HEK293 (cell line): ENCODE results near the gene TBC1D12.

Source experiments
- CTCF ChIA-PET: fragments of 350-600 bp; formaldehyde crosslinking; extraction: SDS; loops from one replicate; lab custom pipeline; 2021; ENCODE audit warnings: antibody characterized with exemption; lab: Yijun Ruan, JAX
- POLR2A ChIA-PET: fragments of 300-600 bp; formaldehyde crosslinking; extraction: SDS; loops from one replicate; lab custom pipeline; 2020; ENCODE audit warnings: antibody characterized with exemption, inconsistent platforms; lab: Yijun Ruan, JAX
- H3K27ac ChIP-seq: fragments of 200-500 bp; sonication (Bioruptor generic); 2 replicates; pipeline ENCODE4 v1.5.1; 2014; ENCODE audit warnings: low read depth, low read length, control low read depth, inconsistent platforms; ENCODE audit errors: extremely low read depth
- H3K36me3 ChIP-seq, 2 experiments: fragments of 200-500 bp in 1 of 2; sonication (Bioruptor generic) in 1 of 2; 1 replicate in 1 of 2; 2 replicates in 1 of 2; pipeline ENCODE4 v1.5.1; 2014 to 2017; ENCODE audit warnings: inconsistent platforms in 2 of 2, low read length in 2 of 2; ENCODE audit not compliant: control insufficient read depth in 2 of 2, insufficient read depth in 1 of 2
- H3K4me1 ChIP-seq: fragments of 200-500 bp; sonication (Bioruptor generic); 2 replicates; pipeline ENCODE4 v1.5.1; 2014; ENCODE audit warnings: mild to moderate bottlenecking, low read length, inconsistent platforms; ENCODE audit not compliant: control insufficient read depth, insufficient read depth
- H3K4me3 ChIP-seq: 2 replicates; pipeline ENCODE4 v1.5.1; 2011; ENCODE audit warnings: low read depth, mild to moderate bottlenecking, control low read depth, low read length, moderate library complexity
- H3K9me3 ChIP-seq: fragments of 200-500 bp; sonication (Bioruptor generic); 2 replicates; pipeline ENCODE4 v1.5.1; 2014; ENCODE audit warnings: low read depth, low read length, inconsistent platforms; ENCODE audit not compliant: control insufficient read depth, insufficient read depth
- BCL11B ChIP-seq: fragments of 450-650 bp; formaldehyde crosslinking; IDR thresholded peaks from 2 replicates; pipeline ENCODE4 v1.5.1; 2016; ENCODE audit warnings: low read depth, missing biosample characterization, missing genetic modification characterization
- HOXA7 ChIP-seq: sonication (generic); formaldehyde crosslinking; IDR thresholded peaks from 2 replicates; pipeline ENCODE4 v1.8.1; 2022; ENCODE audit warnings: missing genetic modification reagents, borderline replicate concordance
- KLF7 ChIP-seq: fragments of 450-650 bp; formaldehyde crosslinking; IDR thresholded peaks from 2 replicates; pipeline ENCODE4 v1.5.1; 2016; ENCODE audit warnings: missing biosample characterization, missing genetic modification characterization, borderline replicate concordance
- SP3 ChIP-seq: fragments of 450-650 bp; formaldehyde crosslinking; IDR thresholded peaks from 2 replicates; pipeline ENCODE4 v1.5.1; 2016; ENCODE audit warnings: missing biosample characterization, missing genetic modification characterization
- ZBTB20 ChIP-seq: fragments of 450-650 bp; formaldehyde crosslinking; IDR thresholded peaks from 2 replicates; pipeline ENCODE4 v1.5.1; 2016; ENCODE audit warnings: missing biosample characterization, missing genetic modification characterization
- ZNF138 ChIP-seq: fragments of 450-650 bp; formaldehyde crosslinking; IDR thresholded peaks from 2 replicates; pipeline ENCODE4 v1.5.1; 2016; ENCODE audit warnings: missing biosample characterization, missing genetic modification characterization, borderline replicate concordance
- ZNF140 ChIP-seq: fragments of 450-650 bp; formaldehyde crosslinking; IDR thresholded peaks from 2 replicates; pipeline ENCODE4 v1.5.1; 2016; ENCODE audit warnings: missing biosample characterization, missing genetic modification characterization
- ZNF2 ChIP-seq: fragments of 450-650 bp; formaldehyde crosslinking; IDR thresholded peaks from 2 replicates; pipeline ENCODE4 v1.5.1; 2016; ENCODE audit warnings: missing biosample characterization, missing genetic modification characterization
- ZNF341 ChIP-seq: fragments of 450-650 bp; formaldehyde crosslinking; IDR thresholded peaks from 2 replicates; pipeline ENCODE4; 2016; ENCODE audit warnings: low read depth, missing biosample characterization, missing genetic modification characterization
- ZNF354C ChIP-seq: fragments of 450-650 bp; formaldehyde crosslinking; IDR thresholded peaks from 2 replicates; pipeline ENCODE4 v1.5.1; 2016; ENCODE audit warnings: missing biosample characterization, missing genetic modification characterization, low read depth, borderline replicate concordance
- ZNF394 ChIP-seq: fragments of 450-650 bp; formaldehyde crosslinking; IDR thresholded peaks from 2 replicates; pipeline ENCODE4 v1.5.1; 2016; ENCODE audit warnings: missing biosample characterization, missing genetic modification characterization, mild to moderate bottlenecking, moderate library complexity, borderline replicate concordance
- ZNF558 ChIP-seq: fragments of 450-650 bp; formaldehyde crosslinking; IDR thresholded peaks from 2 replicates; pipeline ENCODE4 v1.5.1; 2016; ENCODE audit warnings: missing biosample characterization, missing genetic modification characterization
- ZNF561 ChIP-seq: fragments of 450-650 bp; IDR thresholded peaks from 2 replicates; pipeline ENCODE4 v1.5.1; 2018; ENCODE audit warnings: missing biosample characterization, missing genetic modification characterization, borderline replicate concordance
- ZNF660 ChIP-seq: fragments of 450-650 bp; IDR thresholded peaks from 2 replicates; pipeline ENCODE4 v1.5.1; 2018; ENCODE audit warnings: missing biosample characterization, mild to moderate bottlenecking, missing genetic modification characterization
- ZNF837 ChIP-seq: fragments of 450-650 bp; formaldehyde crosslinking; IDR thresholded peaks from 2 replicates; pipeline ENCODE4 v1.5.1; 2016; ENCODE audit warnings: missing biosample characterization, missing genetic modification characterization
- TF ChIP-seq, protein P1 (sequence below): fragments of 450-650 bp; formaldehyde crosslinking; optimal IDR thresholded peaks from 2 replicates; pipeline ENCODE3; 2016; ENCODE audit warnings: missing biosample characterization, mild to moderate bottlenecking, missing genetic modification characterization
- TF ChIP-seq, protein P2 (sequence below): fragments of 450-650 bp; formaldehyde crosslinking; IDR thresholded peaks from 2 replicates; pipeline ENCODE4 v1.5.1; 2016; ENCODE audit warnings: missing biosample characterization, missing genetic modification characterization
- TF ChIP-seq, protein P3 (sequence below): fragments of 450-650 bp; IDR thresholded peaks from 2 replicates; pipeline ENCODE4 v1.5.1; 2018; ENCODE audit warnings: missing biosample characterization, mild to moderate bottlenecking, missing genetic modification characterization
- TF ChIP-seq, protein P4 (sequence below): fragments of 450-650 bp; formaldehyde crosslinking; IDR thresholded peaks from 2 replicates; pipeline ENCODE4 v1.5.1; 2017; ENCODE audit warnings: missing biosample characterization, missing genetic modification characterization
- TF ChIP-seq, protein P5 (sequence below): fragments of 450-650 bp; formaldehyde crosslinking; IDR thresholded peaks from 2 replicates; pipeline ENCODE4 v1.5.1; 2016; ENCODE audit warnings: missing biosample characterization, missing genetic modification characterization

TBC1D12 gene

DNA sequence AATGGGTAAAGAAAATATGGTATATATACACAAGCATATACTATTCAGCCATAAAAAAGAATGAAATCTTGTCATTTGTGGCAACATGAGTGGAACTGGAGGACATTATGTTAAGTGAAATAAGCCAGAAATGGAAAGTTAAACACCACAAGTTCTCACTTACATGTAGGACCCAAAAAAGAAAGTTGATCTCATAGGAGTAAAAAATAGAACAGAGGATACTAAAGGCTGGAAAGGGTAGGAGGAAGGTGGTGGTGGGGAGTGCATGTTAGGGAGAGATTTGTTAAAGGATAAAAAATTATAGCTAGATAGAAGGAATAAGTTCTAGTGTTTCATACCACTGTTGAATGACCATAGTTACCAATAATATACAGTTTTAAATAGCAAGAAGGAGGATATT is 48.4 kb downstream of the TBC1D12 start (continued):
- TF ChIP-seq ZNF138 (tag by site-specific recombination), result no peak

DNA sequence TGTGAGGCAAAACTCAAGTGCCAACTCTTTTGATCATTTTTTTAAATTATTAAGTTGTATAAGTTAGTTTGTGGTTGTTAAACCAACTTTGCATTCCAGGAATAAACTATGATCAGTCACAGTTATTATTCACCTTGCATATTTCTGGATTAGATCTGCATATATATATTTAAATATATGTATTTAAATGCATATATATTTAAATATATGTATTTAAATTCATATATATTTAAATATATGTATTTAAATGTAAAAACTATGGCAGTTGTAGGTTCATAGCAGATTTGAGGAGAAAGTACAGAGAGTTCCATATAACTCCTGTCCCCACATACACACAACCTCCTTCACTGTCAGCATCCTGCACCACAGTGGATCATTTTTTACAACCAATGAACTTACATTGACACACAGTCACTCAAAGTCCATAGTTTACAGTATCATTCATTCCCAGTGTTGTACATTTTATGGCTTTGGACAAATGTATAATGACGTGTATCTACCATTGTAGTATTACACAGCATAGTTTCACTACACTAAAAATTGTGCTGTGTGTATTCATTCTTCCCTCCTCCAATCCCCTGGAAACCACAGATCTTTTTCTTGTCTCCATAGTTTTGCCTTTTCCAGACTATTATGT is 49.7 kb downstream of the TBC1D12 start:
- Histone ChIP-seq H3K36me3 (peaks cover 4 to 5% of the 10 kb centered on the region in 2 experiments; a peak in 2 of 3 replicates), H3K4me1 (no peaks in the 10 kb centered on the region), H3K27ac (no peak overlapping the region), H3K9me3 (no peaks in the 10 kb centered on the region; the same call in 1 of the 2 replicates), H3K4me3 (no peak overlapping the region)
- CTCF ChIA-PET, result no interaction called here
- POLR2A ChIA-PET, result no interaction called here
- TF ChIP-seq ZNF2 (no peak), ZNF561 (tag by site-specific recombination) (no peak), BCL11B (no peak), ZNF558 (tag by site-specific recombination) (no peak), HOXA7 (CRISPR knock-in tag) (no peak), ZBTB20 (tag by site-specific recombination) (no peak), SP3 (tag by site-specific recombination) (no peak), ZNF660 (no peak), ZNF354C (tag by site-specific recombination) (no peak), KLF7 (tag by site-specific recombination) (no peak), ZNF837 (tag by site-specific recombination) (no peak), ZNF341 (no peak), ZNF140 (tag by site-specific recombination) (no peak)
- TF ChIP-seq, protein P1, sequence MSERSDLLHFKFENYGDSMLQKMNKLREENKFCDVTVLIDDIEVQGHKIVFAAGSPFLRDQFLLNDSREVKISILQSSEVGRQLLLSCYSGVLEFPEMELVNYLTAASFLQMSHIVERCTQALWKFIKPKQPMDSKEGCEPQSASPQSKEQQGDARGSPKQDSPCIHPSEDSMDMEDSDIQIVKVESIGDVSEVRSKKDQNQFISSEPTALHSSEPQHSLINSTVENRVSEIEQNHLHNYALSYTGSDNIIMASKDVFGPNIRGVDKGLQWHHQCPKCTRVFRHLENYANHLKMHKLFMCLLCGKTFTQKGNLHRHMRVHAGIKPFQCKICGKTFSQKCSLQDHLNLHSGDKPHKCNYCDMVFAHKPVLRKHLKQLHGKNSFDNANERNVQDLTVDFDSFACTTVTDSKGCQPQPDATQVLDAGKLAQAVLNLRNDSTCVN (tag by site-specific recombination), result no peak
- TF ChIP-seq, protein P2, sequence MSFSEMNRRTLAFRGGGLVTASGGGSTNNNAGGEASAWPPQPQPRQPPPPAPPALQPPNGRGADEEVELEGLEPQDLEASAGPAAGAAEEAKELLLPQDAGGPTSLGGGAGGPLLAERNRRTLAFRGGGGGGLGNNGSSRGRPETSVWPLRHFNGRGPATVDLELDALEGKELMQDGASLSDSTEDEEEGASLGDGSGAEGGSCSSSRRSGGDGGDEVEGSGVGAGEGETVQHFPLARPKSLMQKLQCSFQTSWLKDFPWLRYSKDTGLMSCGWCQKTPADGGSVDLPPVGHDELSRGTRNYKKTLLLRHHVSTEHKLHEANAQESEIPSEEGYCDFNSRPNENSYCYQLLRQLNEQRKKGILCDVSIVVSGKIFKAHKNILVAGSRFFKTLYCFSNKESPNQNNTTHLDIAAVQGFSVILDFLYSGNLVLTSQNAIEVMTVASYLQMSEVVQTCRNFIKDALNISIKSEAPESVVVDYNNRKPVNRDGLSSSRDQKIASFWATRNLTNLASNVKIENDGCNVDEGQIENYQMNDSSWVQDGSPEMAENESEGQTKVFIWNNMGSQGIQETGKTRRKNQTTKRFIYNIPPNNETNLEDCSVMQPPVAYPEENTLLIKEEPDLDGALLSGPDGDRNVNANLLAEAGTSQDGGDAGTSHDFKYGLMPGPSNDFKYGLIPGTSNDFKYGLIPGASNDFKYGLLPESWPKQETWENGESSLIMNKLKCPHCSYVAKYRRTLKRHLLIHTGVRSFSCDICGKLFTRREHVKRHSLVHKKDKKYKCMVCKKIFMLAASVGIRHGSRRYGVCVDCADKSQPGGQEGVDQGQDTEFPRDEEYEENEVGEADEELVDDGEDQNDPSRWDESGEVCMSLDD (tag by site-specific recombination), result no peak
- TF ChIP-seq, protein P3, sequence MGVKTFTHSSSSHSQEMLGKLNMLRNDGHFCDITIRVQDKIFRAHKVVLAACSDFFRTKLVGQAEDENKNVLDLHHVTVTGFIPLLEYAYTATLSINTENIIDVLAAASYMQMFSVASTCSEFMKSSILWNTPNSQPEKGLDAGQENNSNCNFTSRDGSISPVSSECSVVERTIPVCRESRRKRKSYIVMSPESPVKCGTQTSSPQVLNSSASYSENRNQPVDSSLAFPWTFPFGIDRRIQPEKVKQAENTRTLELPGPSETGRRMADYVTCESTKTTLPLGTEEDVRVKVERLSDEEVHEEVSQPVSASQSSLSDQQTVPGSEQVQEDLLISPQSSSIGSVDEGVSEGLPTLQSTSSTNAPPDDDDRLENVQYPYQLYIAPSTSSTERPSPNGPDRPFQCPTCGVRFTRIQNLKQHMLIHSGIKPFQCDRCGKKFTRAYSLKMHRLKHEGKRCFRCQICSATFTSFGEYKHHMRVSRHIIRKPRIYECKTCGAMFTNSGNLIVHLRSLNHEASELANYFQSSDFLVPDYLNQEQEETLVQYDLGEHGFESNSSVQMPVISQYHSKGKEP, result no peak

DNA sequence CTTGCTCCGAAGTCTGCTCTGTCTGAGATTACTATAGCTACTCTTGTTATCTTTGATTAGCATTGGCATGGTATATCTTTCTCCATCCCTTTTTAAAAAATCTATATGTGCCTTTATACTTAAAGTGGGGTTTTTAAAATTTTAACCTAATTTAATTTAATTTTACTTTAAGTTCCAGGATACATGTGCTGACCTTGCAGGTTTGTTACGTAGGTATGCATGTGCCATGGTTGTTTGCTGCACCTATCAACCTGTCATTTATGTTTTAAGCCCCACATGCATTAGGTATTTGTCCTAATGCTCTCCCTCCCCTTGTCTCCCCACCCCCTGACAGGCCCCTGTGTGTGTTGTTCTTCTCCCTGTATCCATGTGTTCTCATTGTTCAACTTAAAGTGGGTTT is 54.6 kb downstream of the TBC1D12 start:
- POLR2A ChIA-PET, result interaction anchor here (1.3 kb wide), 1 partner anchor 12 kb away, joined by 4 read pairs; no protein-coding TSS in a partner anchor
- H3K27ac ChIP-seq, result no peak overlapping the region

More for the DNA sequence above, 54.6 kb downstream of the TBC1D12 start:
- Histone ChIP-seq H3K4me3 (no peak overlapping the region), H3K9me3 (no peaks in the 10 kb centered on the region; the same call in 1 of the 2 replicates), H3K4me1 (no peaks in the 10 kb centered on the region), H3K36me3 (peaks cover 4 to 5% of the 10 kb centered on the region in 2 experiments; a peak in 2 of 3 replicates)
- CTCF ChIA-PET, result interaction anchor here (0.7 kb wide), 1 partner anchor 13 kb away, joined by 3 read pairs; no protein-coding TSS in a partner anchor
- no peak for TF ChIP-seq ZNF394 (tag by site-specific recombination)
- TF ChIP-seq, protein P4, sequence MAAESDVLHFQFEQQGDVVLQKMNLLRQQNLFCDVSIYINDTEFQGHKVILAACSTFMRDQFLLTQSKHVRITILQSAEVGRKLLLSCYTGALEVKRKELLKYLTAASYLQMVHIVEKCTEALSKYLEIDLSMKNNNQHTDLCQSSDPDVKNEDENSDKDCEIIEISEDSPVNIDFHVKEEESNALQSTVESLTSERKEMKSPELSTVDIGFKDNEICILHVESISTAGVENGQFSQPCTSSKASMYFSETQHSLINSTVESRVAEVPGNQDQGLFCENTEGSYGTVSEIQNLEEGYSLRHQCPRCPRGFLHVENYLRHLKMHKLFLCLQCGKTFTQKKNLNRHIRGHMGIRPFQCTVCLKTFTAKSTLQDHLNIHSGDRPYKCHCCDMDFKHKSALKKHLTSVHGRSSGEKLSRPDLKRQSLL (tag by site-specific recombination), result no peak
- TF ChIP-seq, protein P5, sequence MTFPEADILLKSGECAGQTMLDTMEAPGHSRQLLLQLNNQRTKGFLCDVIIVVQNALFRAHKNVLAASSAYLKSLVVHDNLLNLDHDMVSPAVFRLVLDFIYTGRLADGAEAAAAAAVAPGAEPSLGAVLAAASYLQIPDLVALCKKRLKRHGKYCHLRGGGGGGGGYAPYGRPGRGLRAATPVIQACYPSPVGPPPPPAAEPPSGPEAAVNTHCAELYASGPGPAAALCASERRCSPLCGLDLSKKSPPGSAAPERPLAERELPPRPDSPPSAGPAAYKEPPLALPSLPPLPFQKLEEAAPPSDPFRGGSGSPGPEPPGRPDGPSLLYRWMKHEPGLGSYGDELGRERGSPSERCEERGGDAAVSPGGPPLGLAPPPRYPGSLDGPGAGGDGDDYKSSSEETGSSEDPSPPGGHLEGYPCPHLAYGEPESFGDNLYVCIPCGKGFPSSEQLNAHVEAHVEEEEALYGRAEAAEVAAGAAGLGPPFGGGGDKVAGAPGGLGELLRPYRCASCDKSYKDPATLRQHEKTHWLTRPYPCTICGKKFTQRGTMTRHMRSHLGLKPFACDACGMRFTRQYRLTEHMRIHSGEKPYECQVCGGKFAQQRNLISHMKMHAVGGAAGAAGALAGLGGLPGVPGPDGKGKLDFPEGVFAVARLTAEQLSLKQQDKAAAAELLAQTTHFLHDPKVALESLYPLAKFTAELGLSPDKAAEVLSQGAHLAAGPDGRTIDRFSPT (tag by site-specific recombination), result no peak
